Measurements from ENCODE around the gene LRCH4. TPM values are rescaled to one million over a fixed set of nuclear protein-coding genes. Genes with fewer than 3 reads are reported as not detected.
A peak's percentile ranks its signal among the peaks of the same experiment; 100 is the strongest.

Gene LRCH4
- total and polyA plus RNA-seq, 9 of the 15 experiments (the other 6 are each of a cell fraction or from before 2014, with no cell fraction given): 0.06 to 63.3 (median 15.0) TPM

GRCh38 chr7:100604028-100604975, 18.4 kb upstream of the LRCH4 start (continued):
- TF ChIP-seq ATF7 (IDR thresholded peaks at IDR 0.05): peak; percentile 81
- TF ChIP-seq USF1 (CRISPR knock-in tag; IDR thresholded peaks at IDR 0.05): no peak
- TF ChIP-seq KDM5B (IDR thresholded peaks at IDR 0.05; ENCODE audit: insufficient replicate concordance, low read depth, low read length): peak; percentile 71
- no peak for TF ChIP-seq SREBF1 (IDR thresholded peaks at IDR 0.05; ENCODE audit: borderline replicate concordance, low read depth, low read length)
- no peak for TF ChIP-seq MYBL2 (IDR thresholded peaks at IDR 0.05; ENCODE audit: low read depth)
- TF ChIP-seq MYBL2 (CRISPR knock-in tag; IDR thresholded peaks at IDR 0.05; ENCODE audit: borderline replicate concordance): no peak
- peak; percentile 27 for TF ChIP-seq PRPF4 (IDR thresholded peaks at IDR 0.05; ENCODE audit: insufficient read depth, low read depth, low read length, poor library complexity, severe bottlenecking)
- TF ChIP-seq RB1 (IDR thresholded peaks at IDR 0.05; ENCODE audit: low read depth): peak; percentile 63
- TF ChIP-seq CEBPB (tag; IDR thresholded peaks at IDR 0.05): no peak
- no peak for TF ChIP-seq ASH1L (IDR thresholded peaks at IDR 0.05; ENCODE audit: borderline replicate concordance, low read depth, partially characterized antibody)
- TF ChIP-seq BRD4 (IDR thresholded peaks at IDR 0.05): no peak
- TF ChIP-seq MBD2 (IDR thresholded peaks at IDR 0.05; ENCODE audit: borderline replicate concordance, low read depth): peak; percentile 54; the same call in 1 of the 2 replicates
- peak in 1 of 2 experiments; percentile 42; a peak in 1 of 4 replicates for TF ChIP-seq RCOR1 (IDR thresholded peaks at IDR 0.05; ENCODE audit: borderline replicate concordance in 1 of 2, low read depth in 2 of 2, low read length in 2 of 2)
- no peak for TF ChIP-seq CREBBP (IDR thresholded peaks at IDR 0.05; ENCODE audit: low read depth, low read length)
- 0 out of 2 replicates have a peak, but pooled peaks have one; percentile 48 for TF ChIP-seq CBFB (CRISPR knock-in tag; IDR thresholded peaks at IDR 0.05)
- no peak for TF ChIP-seq ZKSCAN3 (CRISPR knock-in tag; IDR thresholded peaks at IDR 0.05)
- TF ChIP-seq MYNN (IDR thresholded peaks at IDR 0.05): 0 out of 2 replicates have a peak, but pooled peaks have one; percentile 41
- TF ChIP-seq MYNN (CRISPR knock-in tag; IDR thresholded peaks at IDR 0.05): no peak
- TF ChIP-seq ZNF324 (CRISPR knock-in tag; IDR thresholded peaks at IDR 0.05): no peak
- TF ChIP-seq ARID3B (CRISPR knock-in tag; IDR thresholded peaks at IDR 0.05; ENCODE audit: borderline replicate concordance): no peak
- TF ChIP-seq ZNF239 (CRISPR knock-in tag; IDR thresholded peaks at IDR 0.05): no peak
- no peak for TF ChIP-seq NR2F6 (CRISPR knock-in tag; IDR thresholded peaks at IDR 0.05)
- TF ChIP-seq MTA1 (IDR thresholded peaks at IDR 0.05; ENCODE audit: borderline replicate concordance): peak; percentile 60; the same call in 1 of the 2 replicates
- peak; percentile 68 for TF ChIP-seq RBFOX2 (IDR thresholded peaks at IDR 0.05; ENCODE audit: low read depth, low read length)
- TF ChIP-seq ZNF785 (CRISPR knock-in tag; IDR thresholded peaks at IDR 0.05): no peak
- peak; percentile 89 for TF ChIP-seq CXXC5 (CRISPR knock-in tag; IDR thresholded peaks at IDR 0.05)
- TF ChIP-seq TAF1 (IDR thresholded peaks at IDR 0.05; ENCODE audit: control insufficient read depth, extremely low read depth, insufficient read depth, low read length, severe bottlenecking): no peak

All from K562 (cell line).